ENCODE data around the gene MERTK. TPM values are rescaled to one million over a fixed set of nuclear protein-coding genes. Genes with fewer than 3 reads are reported as not detected.

MERTK gene
- total and polyA plus RNA-seq, 2 of the 13 experiments (the other 11 are each of a cell fraction or from before 2014, with no cell fraction given): 37.3 to 44.7 TPM

DNA sequence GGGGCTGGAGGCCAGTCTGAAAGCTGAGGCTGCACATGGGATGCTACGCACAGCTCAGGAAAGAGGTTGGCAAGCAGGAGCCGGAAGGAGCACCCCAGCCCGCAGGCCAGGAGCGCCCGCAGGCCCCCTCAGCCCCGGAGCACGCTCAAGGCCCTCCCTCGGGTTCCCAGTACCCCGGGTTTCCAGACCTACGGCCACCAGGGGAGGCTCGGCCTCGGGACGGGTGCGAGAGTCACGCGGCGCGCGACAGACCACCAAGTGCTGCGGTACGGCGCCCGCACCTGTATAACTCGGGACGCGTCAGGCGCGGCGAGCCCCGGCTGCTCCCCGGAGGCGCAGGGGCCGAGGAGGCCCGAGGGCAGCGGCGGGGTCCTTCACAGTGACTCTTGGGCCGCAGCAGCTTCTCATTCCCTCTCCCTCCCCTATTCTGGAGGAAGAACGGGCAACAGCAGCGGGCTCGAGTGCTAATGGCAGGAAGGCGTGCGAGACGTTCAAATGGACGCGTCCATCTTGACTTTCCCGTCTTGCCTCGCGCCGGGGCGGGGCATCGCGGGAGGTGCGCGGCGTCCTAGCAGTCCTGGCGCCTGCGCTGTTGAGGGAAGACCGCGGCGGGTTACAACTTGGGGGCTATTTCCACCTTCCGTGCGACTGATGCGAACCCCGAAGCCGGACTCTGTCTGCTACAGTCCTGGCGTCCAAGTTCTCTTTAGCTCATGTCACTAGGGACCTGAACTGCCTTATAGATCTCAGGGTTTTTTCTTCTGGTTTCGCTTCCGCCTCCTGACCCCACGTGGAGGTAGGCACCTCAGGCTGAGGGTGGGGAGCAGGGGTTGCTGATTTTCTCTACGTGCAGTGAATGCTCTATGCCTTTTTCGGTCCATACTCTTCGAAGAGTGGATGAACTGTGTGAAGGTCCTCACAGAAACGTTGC, 14.5 kb upstream of the MERTK start, which contains the start of gene ANAPC1 (continued):
- TF ChIP-seq, protein P1, sequence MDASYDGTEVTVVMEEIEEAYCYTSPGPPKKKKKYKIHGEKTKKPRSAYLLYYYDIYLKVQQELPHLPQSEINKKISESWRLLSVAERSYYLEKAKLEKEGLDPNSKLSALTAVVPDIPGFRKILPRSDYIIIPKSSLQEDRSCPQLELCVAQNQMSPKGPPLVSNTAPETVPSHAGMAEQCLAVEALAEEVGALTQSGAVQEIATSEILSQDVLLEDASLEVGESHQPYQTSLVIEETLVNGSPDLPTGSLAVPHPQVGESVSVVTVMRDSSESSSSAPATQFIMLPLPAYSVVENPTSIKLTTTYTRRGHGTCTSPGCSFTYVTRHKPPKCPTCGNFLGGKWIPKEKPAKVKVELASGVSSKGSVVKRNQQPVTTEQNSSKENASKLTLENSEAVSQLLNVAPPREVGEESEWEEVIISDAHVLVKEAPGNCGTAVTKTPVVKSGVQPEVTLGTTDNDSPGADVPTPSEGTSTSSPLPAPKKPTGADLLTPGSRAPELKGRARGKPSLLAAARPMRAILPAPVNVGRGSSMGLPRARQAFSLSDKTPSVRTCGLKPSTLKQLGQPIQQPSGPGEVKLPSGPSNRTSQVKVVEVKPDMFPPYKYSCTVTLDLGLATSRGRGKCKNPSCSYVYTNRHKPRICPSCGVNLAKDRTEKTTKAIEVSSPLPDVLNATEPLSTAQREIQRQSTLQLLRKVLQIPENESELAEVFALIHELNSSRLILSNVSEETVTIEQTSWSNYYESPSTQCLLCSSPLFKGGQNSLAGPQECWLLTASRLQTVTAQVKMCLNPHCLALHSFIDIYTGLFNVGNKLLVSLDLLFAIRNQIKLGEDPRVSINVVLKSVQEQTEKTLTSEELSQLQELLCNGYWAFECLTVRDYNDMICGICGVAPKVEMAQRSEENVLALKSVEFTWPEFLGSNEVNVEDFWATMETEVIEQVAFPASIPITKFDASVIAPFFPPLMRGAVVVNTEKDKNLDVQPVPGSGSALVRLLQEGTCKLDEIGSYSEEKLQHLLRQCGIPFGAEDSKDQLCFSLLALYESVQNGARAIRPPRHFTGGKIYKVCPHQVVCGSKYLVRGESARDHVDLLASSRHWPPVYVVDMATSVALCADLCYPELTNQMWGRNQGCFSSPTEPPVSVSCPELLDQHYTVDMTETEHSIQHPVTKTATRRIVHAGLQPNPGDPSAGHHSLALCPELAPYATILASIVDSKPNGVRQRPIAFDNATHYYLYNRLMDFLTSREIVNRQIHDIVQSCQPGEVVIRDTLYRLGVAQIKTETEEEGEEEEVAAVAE (CRISPR knock-in tag; IDR thresholded peaks at IDR 0.05; ENCODE audit: borderline replicate concordance): peak; percentile 80; the same call in 1 of the 2 replicates
- TF ChIP-seq WIZ (CRISPR knock-in tag; IDR thresholded peaks at IDR 0.05) (no peak), ZNF839 (CRISPR knock-in tag; IDR thresholded peaks at IDR 0.05; ENCODE audit: borderline replicate concordance) (peak; percentile 86; the same call in 1 of the 2 replicates), PPARG (CRISPR knock-in tag; conservative IDR thresholded peaks at IDR 0.05) (peak; percentile 29; the same call in 1 of the 2 replicates), ZNF569 (CRISPR knock-in tag; IDR thresholded peaks at IDR 0.05; ENCODE audit: borderline replicate concordance) (0 out of 2 replicates have a peak, but pooled peaks have one; percentile 35), ZBTB3 (CRISPR knock-in tag; IDR thresholded peaks at IDR 0.05; ENCODE audit: borderline replicate concordance, low read depth) (no peak; the same call in 1 of the 2 replicates), BRCA1 (CRISPR knock-in tag; IDR thresholded peaks at IDR 0.05) (0 out of 2 replicates have a peak, but pooled peaks have one; percentile 71), ZNF30 (CRISPR knock-in tag; IDR thresholded peaks at IDR 0.05) (0 out of 2 replicates have a peak, but pooled peaks have one; percentile 76), ZNF775 (CRISPR knock-in tag; IDR thresholded peaks at IDR 0.05; ENCODE audit: borderline replicate concordance) (peak; percentile 82), ZNF232 (CRISPR knock-in tag; IDR thresholded peaks at IDR 0.05; ENCODE audit: borderline replicate concordance) (peak; percentile 85), ZNF850 (CRISPR knock-in tag; conservative IDR thresholded peaks at IDR 0.05) (0 out of 2 replicates have a peak, but pooled peaks have one; percentile 72), ZFP1 (CRISPR knock-in tag; IDR thresholded peaks at IDR 0.05) (no peak), IRX3 (CRISPR knock-in tag; IDR thresholded peaks at IDR 0.05; ENCODE audit: borderline replicate concordance, low read depth) (peak; percentile 92; the same call in 1 of the 2 replicates)
- TF ChIP-seq, protein P2, sequence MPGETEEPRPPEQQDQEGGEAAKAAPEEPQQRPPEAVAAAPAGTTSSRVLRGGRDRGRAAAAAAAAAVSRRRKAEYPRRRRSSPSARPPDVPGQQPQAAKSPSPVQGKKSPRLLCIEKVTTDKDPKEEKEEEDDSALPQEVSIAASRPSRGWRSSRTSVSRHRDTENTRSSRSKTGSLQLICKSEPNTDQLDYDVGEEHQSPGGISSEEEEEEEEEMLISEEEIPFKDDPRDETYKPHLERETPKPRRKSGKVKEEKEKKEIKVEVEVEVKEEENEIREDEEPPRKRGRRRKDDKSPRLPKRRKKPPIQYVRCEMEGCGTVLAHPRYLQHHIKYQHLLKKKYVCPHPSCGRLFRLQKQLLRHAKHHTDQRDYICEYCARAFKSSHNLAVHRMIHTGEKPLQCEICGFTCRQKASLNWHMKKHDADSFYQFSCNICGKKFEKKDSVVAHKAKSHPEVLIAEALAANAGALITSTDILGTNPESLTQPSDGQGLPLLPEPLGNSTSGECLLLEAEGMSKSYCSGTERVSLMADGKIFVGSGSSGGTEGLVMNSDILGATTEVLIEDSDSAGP (CRISPR knock-in tag; IDR thresholded peaks at IDR 0.05; ENCODE audit: borderline replicate concordance): peak; percentile 95
- TF ChIP-seq, protein P3, sequence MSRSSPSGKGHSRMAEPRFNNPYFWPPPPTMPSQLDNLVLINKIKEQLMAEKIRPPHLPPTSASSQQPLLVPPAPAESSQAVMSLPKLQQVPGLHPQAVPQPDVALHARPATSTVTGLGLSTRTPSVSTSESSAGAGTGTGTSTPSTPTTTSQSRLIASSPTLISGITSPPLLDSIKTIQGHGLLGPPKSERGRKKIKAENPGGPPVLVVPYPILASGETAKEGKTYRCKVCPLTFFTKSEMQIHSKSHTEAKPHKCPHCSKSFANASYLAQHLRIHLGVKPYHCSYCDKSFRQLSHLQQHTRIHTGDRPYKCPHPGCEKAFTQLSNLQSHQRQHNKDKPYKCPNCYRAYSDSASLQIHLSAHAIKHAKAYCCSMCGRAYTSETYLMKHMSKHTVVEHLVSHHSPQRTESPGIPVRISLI (CRISPR knock-in tag; IDR thresholded peaks at IDR 0.05; ENCODE audit: borderline replicate concordance): peak; percentile 51; the same call in 1 of the 2 replicates
- TF ChIP-seq, protein P4, sequence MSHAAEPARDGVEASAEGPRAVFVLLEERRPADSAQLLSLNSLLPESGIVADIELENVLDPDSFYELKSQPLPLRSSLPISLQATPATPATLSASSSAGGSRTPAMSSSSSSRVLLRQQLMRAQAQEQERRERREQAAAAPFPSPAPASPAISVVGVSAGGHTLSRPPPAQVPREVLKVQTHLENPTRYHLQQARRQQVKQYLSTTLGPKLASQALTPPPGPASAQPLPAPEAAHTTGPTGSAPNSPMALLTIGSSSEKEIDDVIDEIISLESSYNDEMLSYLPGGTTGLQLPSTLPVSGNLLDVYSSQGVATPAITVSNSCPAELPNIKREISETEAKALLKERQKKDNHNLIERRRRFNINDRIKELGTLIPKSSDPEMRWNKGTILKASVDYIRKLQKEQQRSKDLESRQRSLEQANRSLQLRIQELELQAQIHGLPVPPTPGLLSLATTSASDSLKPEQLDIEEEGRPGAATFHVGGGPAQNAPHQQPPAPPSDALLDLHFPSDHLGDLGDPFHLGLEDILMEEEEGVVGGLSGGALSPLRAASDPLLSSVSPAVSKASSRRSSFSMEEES (CRISPR knock-in tag; IDR thresholded peaks at IDR 0.05): 0 out of 2 replicates have a peak, but pooled peaks have one; percentile 58
- TF ChIP-seq, protein P5, sequence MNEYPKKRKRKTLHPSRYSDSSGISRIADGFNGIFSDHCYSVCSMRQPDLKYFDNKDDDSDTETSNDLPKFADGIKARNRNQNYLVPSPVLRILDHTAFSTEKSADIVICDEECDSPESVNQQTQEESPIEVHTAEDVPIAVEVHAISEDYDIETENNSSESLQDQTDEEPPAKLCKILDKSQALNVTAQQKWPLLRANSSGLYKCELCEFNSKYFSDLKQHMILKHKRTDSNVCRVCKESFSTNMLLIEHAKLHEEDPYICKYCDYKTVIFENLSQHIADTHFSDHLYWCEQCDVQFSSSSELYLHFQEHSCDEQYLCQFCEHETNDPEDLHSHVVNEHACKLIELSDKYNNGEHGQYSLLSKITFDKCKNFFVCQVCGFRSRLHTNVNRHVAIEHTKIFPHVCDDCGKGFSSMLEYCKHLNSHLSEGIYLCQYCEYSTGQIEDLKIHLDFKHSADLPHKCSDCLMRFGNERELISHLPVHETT (CRISPR knock-in tag; conservative IDR thresholded peaks at IDR 0.05): peak; percentile 86
